Epithelial cell of esophagus (primary cell): ENCODE results near the gene RPS21.

Experiments
- DNase-seq: peaks from one replicate; pipeline ENCODE4 v3.0.0; 2010; ENCODE audit warnings: low read depth
- H3K4me3 ChIP-seq: 2 replicates; pipeline ENCODE4 v1.5.1; 2011; ENCODE audit warnings: mild to moderate bottlenecking, low read length, control low read depth
- CTCF ChIP-seq: IDR thresholded peaks from 2 replicates; pipeline ENCODE4 v1.5.1; 2011; ENCODE audit warnings: low read depth, mild to moderate bottlenecking, low read length, control low read depth, inconsistent platforms; ENCODE audit not compliant: insufficient read depth; ENCODE audit errors: missing control alignments

RPS21 gene

GRCh38 chr20:62390317-62391164 lies 3.6 kb downstream of the RPS21 start:
- no peak for DNase-seq
- H3K4me3 ChIP-seq: no peak overlapping the region
- no peak for TF ChIP-seq CTCF

GRCh38 chr20:62391165-62392076 lies 4.5 kb downstream of the RPS21 start:
- TF ChIP-seq CTCF: no peak
- no peak overlapping the region for H3K4me3 ChIP-seq
- DNase-seq: no peak

GRCh38 chr20:62392077-62392418 lies 5.1 kb downstream of the RPS21 start:
- no peak for DNase-seq
- no peak overlapping the region for H3K4me3 ChIP-seq
- TF ChIP-seq CTCF: no peak

GRCh38 chr20:62392621-62393334 lies 5.9 kb downstream of the RPS21 start:
- no peak for DNase-seq
- no peak for TF ChIP-seq CTCF
- no peak overlapping the region for H3K4me3 ChIP-seq

GRCh38 chr20:62393335-62393665 lies 6.4 kb downstream of the RPS21 start:
- TF ChIP-seq CTCF: no peak
- H3K4me3 ChIP-seq: no peak overlapping the region
- DNase-seq: no peak

- TF ChIP-seq CTCF: no peak
- no peak overlapping the region for H3K4me3 ChIP-seq
- no peak for DNase-seq
These were observed 6.9 kb downstream of the RPS21 start for GRCh38 chr20:62393830-62394229.
